ENCODE measurements around the gene CLCA4.

GRCh38 chr1:86507935-86508582, 38.8 kb upstream of the CLCA4 start:
- TF ChIP-seq, protein P1, sequence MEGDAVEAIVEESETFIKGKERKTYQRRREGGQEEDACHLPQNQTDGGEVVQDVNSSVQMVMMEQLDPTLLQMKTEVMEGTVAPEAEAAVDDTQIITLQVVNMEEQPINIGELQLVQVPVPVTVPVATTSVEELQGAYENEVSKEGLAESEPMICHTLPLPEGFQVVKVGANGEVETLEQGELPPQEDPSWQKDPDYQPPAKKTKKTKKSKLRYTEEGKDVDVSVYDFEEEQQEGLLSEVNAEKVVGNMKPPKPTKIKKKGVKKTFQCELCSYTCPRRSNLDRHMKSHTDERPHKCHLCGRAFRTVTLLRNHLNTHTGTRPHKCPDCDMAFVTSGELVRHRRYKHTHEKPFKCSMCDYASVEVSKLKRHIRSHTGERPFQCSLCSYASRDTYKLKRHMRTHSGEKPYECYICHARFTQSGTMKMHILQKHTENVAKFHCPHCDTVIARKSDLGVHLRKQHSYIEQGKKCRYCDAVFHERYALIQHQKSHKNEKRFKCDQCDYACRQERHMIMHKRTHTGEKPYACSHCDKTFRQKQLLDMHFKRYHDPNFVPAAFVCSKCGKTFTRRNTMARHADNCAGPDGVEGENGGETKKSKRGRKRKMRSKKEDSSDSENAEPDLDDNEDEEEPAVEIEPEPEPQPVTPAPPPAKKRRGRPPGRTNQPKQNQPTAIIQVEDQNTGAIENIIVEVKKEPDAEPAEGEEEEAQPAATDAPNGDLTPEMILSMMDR (conservative IDR thresholded peaks at IDR 0.05; ENCODE audit: low read depth, low read length) = peak; percentile 41
- TF ChIP-seq POLR2A (IDR thresholded peaks at IDR 0.05; ENCODE audit: low read depth, low read length) = no peak
- TF ChIP-seq USF2 (IDR thresholded peaks at IDR 0.05; ENCODE audit: low read depth, low read length) = no peak
- no peak for TF ChIP-seq RFX5 (IDR thresholded peaks at IDR 0.05; ENCODE audit: low read depth, low read length)
- TF ChIP-seq CEBPB (IDR thresholded peaks at IDR 0.05; ENCODE audit: low read depth, low read length) = no peak
- no peak for TF ChIP-seq MAZ (IDR thresholded peaks at IDR 0.05; ENCODE audit: borderline replicate concordance, low read depth, low read length)
- no peak for TF ChIP-seq CHD1 (IDR thresholded peaks at IDR 0.05; ENCODE audit: low read depth, low read length)
- TF ChIP-seq ELK1 (IDR thresholded peaks at IDR 0.05; ENCODE audit: borderline replicate concordance, low read depth, low read length) = no peak
- no peak; the same call in 1 of the 2 replicates for TF ChIP-seq RAD21 (IDR thresholded peaks at IDR 0.05; ENCODE audit: low read length)
